K562 (cell line): ENCODE measurements around the gene SLC26A6. TPM values are rescaled to one million over a fixed set of nuclear protein-coding genes. Genes with fewer than 3 reads are reported as not detected.

Experiments
- ATAC-seq: fragments of 200-7000 bp; cut with Tn5 transposase; 3 replicates; pipeline ENCODE4 v1.9.1; 2020; ENCODE audit warnings: moderate library complexity
- BruUV-seq: library from RNA; stranded (reverse); fragments of 400-500 nt; replicated peaks from 2 replicates; lab custom pipeline; 2021; lab: Mats Ljungman, UMichigan
- CTCF ChIA-PET: fragments of 300-600 bp; formaldehyde crosslinking; extraction: SDS; loops from one replicate; lab custom pipeline; 2021; ENCODE audit warnings: low intra/inter-chr PET ratio; lab: Yijun Ruan, JAX
- POLR2A ChIA-PET: fragments of 300-600, 350-650 bp; sonication (Branson Sonifier 250); formaldehyde crosslinking; extraction: SDS; loops from one replicate; lab custom pipeline; 2021; ENCODE audit warnings: antibody characterized with exemption, inconsistent platforms; lab: Yijun Ruan, JAX
- DNase-seq, 4 experiments: peaks; one replicate each; pipeline versions ENCODE4 v3.0.0 to v3.0.0-alpha.2; 2011 to 2018; ENCODE audit warnings: low spot score in 3 of 4, mixed read lengths in 3 of 4; ENCODE audit errors: extremely low read depth in 1 of 4
- FAIRE-seq: peaks from 2 replicates; lab custom pipeline; 2011; peaks lifted over from hg19 to GRCh38; lab: Jason Lieb, UNC
- H2AFZ ChIP-seq: 2 replicates; pipeline ENCODE4 v1.6.0; 2011; ENCODE audit warnings: low read depth, low read length, control low read depth, inconsistent platforms
- H3K27ac ChIP-seq: fragments of 200-600 bp; 3 replicates; pipeline ENCODE4 v1.8.0; 2011; ENCODE audit warnings: low read depth, mild to moderate bottlenecking, control low read depth, inconsistent platforms, low read length, moderate library complexity, mixed read lengths; ENCODE audit errors: extremely low read depth
- H3K27me3 ChIP-seq, 2 experiments: fragments of 300-600 bp in 1 of 2; 2 replicates in 1 of 2; 3 replicates in 1 of 2; pipeline versions ENCODE4 v1.6.0 to v1.8.0; 2011; ENCODE audit warnings: inconsistent platforms in 2 of 2, low read length in 2 of 2, mild to moderate bottlenecking in 1 of 2, mixed read lengths in 1 of 2, moderate library complexity in 1 of 2; ENCODE audit not compliant: control insufficient read depth in 2 of 2, insufficient read depth in 2 of 2
- H3K36me3 ChIP-seq: fragments of 300-600 bp; 3 replicates; pipeline ENCODE4 v1.8.0; 2011; ENCODE audit warnings: mild to moderate bottlenecking, low read length, inconsistent platforms; ENCODE audit not compliant: control insufficient read depth, insufficient read depth
- H3K4me1 ChIP-seq, 2 experiments: fragments of 200-600 bp in 1 of 2; replicated peaks in 1 of 2; 2 replicates in 1 of 2; 3 replicates in 1 of 2; pipeline versions ENCODE4 v1.5.1 to v1.8.0; 2011; ENCODE audit warnings: inconsistent platforms in 2 of 2, low read length in 2 of 2, mild to moderate bottlenecking in 1 of 2, mixed read lengths in 1 of 2, moderate library complexity in 1 of 2; ENCODE audit not compliant: control insufficient read depth in 2 of 2, insufficient read depth in 2 of 2
- H3K4me2 ChIP-seq: 2 replicates; pipeline ENCODE4 v1.6.1; 2011; ENCODE audit warnings: low read length, control low read depth, inconsistent platforms, mixed read lengths; ENCODE audit not compliant: insufficient read depth
- H3K4me3 ChIP-seq: fragments of 200-600 bp; sonication (generic), shearing (Covaris generic); 2 replicates; pipeline ENCODE4 v1.5.1; 2016; ENCODE audit warnings: control low read depth, inconsistent platforms
- H3K79me2 ChIP-seq: fragments of 200-600 bp; 3 replicates; pipeline ENCODE4 v1.8.0; 2011; ENCODE audit warnings: low read length, inconsistent platforms; ENCODE audit not compliant: control insufficient read depth, insufficient read depth
- H3K9ac ChIP-seq, 2 experiments: 2 replicates each; pipeline versions ENCODE4 v1.6.0 to v1.6.1; 2011; ENCODE audit warnings: low read depth in 2 of 2, low read length in 2 of 2, control low read depth in 1 of 2, inconsistent platforms in 1 of 2, mild to moderate bottlenecking in 1 of 2, mixed read lengths in 1 of 2; ENCODE audit not compliant: insufficient read depth in 1 of 2
- H3K9me1 ChIP-seq: one replicate; pipeline ENCODE4 v1.6.0; 2011; ENCODE audit warnings: inconsistent platforms, mild to moderate bottlenecking, low read length, moderate library complexity; ENCODE audit not compliant: control insufficient read depth, insufficient read depth
- H3K9me3 ChIP-seq: replicated peaks from 2 replicates; pipeline ENCODE4 v1.5.1; 2011; ENCODE audit warnings: low read depth, low read length, inconsistent platforms; ENCODE audit not compliant: control insufficient read depth, insufficient read depth
- H4K20me1 ChIP-seq: replicated peaks from 2 replicates; pipeline ENCODE4 v1.6.1; 2011; ENCODE audit warnings: low read length, inconsistent platforms, mixed read lengths; ENCODE audit not compliant: control insufficient read depth, insufficient read depth
- CLOCK ChIP-seq: fragments of 250-450 bp; sonication (Bioruptor Pico); IDR thresholded peaks from 2 replicates; pipeline ENCODE4 v1.4.0; 2020; ENCODE audit warnings: mild to moderate bottlenecking, moderate library complexity, borderline replicate concordance
- KLF6 ChIP-seq: fragments of 250-450 bp; sonication (Bioruptor Pico); IDR thresholded peaks from 2 replicates; pipeline ENCODE4 v1.4.0; 2020; ENCODE audit warnings: mild to moderate bottlenecking, moderate library complexity, borderline replicate concordance
- POLR2G ChIP-seq: fragments of 200-400 bp; formaldehyde crosslinking; IDR thresholded peaks from 2 replicates; pipeline ENCODE4 v1.6.1; 2017; ENCODE audit warnings: low read depth, mild to moderate bottlenecking, antibody characterized with exemption, low read length, moderate library complexity
- SNRNP70 ChIP-seq: fragments of 200-400 bp; formaldehyde crosslinking; optimal IDR thresholded peaks from 2 replicates; pipeline ENCODE3; 2017; ENCODE audit warnings: low read depth, low read length
- SPI1 ChIP-seq: IDR thresholded peaks from 2 replicates; pipeline ENCODE4 v1.6.1; 2011; ENCODE audit warnings: low read depth, low read length, control low read depth, borderline replicate concordance
- ZNF239 ChIP-seq: fragments of 250-450 bp; sonication (Bioruptor Pico); IDR thresholded peaks from 2 replicates; pipeline ENCODE4 v1.4.0; 2020; ENCODE audit warnings: mild to moderate bottlenecking
- ZNF584 ChIP-seq: fragments of 200-800 bp; sonication (Bioruptor generic); IDR thresholded peaks from 2 replicates; pipeline ENCODE4 v1.6.1; 2016; ENCODE audit warnings: low read depth, mild to moderate bottlenecking, missing genetic modification characterization, missing compliant biosample characterization
- WGBS: fragments of 100-300 bp; shearing (Covaris generic); methylation state at CpG from one replicate; pipeline ENCODE4 v1.1.6; 2016; ENCODE audit warnings: low coverage, mixed read lengths; ENCODE audit not compliant: insufficient coverage; ENCODE audit errors: missing lambda C conversion rate; 5-methylcytosine and 5-hydroxymethylcytosine counted together
- in situ Hi-C: fragments of 300-500 bp; cut with MboI; formaldehyde crosslinking; loops from 4 replicates; pipeline ENCODE4 v1.15.0; 2018; ENCODE audit warnings: inconsistent platforms, mixed read lengths
- intact Hi-C: fragments of 100-400 bp; cut with micrococcal nuclease; formaldehyde crosslinking; loops from 2 replicates; pipeline ENCODE4 v1.14.2; 2022
- polyA plus RNA-seq, 8 experiments: library from polyadenylated mRNA; depleted of rRNA in 4 of 8; stranded (reverse) in 5 of 8; unstranded in 3 of 8; fragments of >200 nt; fragmentation: Nextera tagmentation in 2 of 8; fragmentation: Illumina TruSeq in 1 of 8; extraction: Ambion mirVana in 2 of 8; extraction: Trizol in 1 of 8; gene quantifications; 2 replicates each; pipeline versions ENCODE4 v1.2.1 to v1.2.3, GENCODE V29; 2011 to 2014; ENCODE audit warnings: inconsistent platforms in 1 of 8, missing spikeins in 1 of 8
- total RNA-seq, 7 experiments: library from RNA; depleted of rRNA in 6 of 7; stranded (reverse); fragments of >200 nt in 6 of 7; fragmentation: Illumina TruSeq in 2 of 7; extraction: Trizol in 2 of 7; gene quantifications; 2 replicates each; pipeline versions ENCODE4 v1.2.1 to v1.2.3, GENCODE V29; 2011 to 2021; ENCODE audit warnings: low replicate concordance in 1 of 7

The SLC26A6 gene
- total and polyA plus RNA-seq, 9 of the 15 experiments (the other 6 are each of a cell fraction or from before 2014, with no cell fraction given) = 2.1 to 27.2 (median 14.8) TPM

GRCh38 chr3:48679411-48680391 is 44.4 kb upstream of the SLC26A6 start:
- ChIA-PET CTCF (no interaction called here), POLR2A (interaction anchor here (0.5 to 1.3 kb wide), 4 partner anchors 9 to 56 kb away, joined by 3 to 4 read pairs (median 4); no protein-coding TSS in a partner anchor)
- H2AFZ ChIP-seq = no peak overlapping the region
- peaks cover 59% of the 10 kb centered on the region; the same call in 2 of the 3 replicates for H3K36me3 ChIP-seq
- H3K9ac ChIP-seq = no peak overlapping the region
- H3K79me2 ChIP-seq = peaks cover 18% of the 10 kb centered on the region
- no peak overlapping the region for H3K4me3 ChIP-seq
- H4K20me1 ChIP-seq = peaks cover 9% of the 10 kb centered on the region; the same call in 1 of the 2 replicates
- TF ChIP-seq KLF6 (CRISPR knock-in tag) (no peak), ZNF584 (CRISPR knock-in tag) (no peak), SNRNP70 (no peak), SPI1 (peak; percentile 64), ZNF239 (no peak), POLR2G (0 out of 2 replicates have a peak, but pooled peaks have one; percentile 24), CLOCK (CRISPR knock-in tag) (no peak)
- H3K4me1 ChIP-seq = peaks cover 15 to 16% of the 10 kb centered on the region in 2 experiments; a peak in 4 of 5 replicates
- intact Hi-C loops (no loop called here), in situ Hi-C loops (no loop called here)
- ATAC-seq (no peak), DNase-seq (no peak), FAIRE-seq (no peak)
- no TSS peak for BruUV-seq
- no peak overlapping the region for H3K27ac ChIP-seq
- WGBS = over 99% methylated on average over 11 of the region's 20 CpGs
- no peaks in the 10 kb centered on the region for H3K27me3 ChIP-seq
- no peaks in the 10 kb centered on the region for H3K9me3 ChIP-seq
- H3K4me2 ChIP-seq = no peak overlapping the region
- H3K9me1 ChIP-seq = no peaks in the 10 kb centered on the region
